ENCODE measurements around the gene KIF24.
"Not testable (repeated sequence)": the region's sequence is repeated elsewhere in the genome, so short reads cannot be mapped to it uniquely, and the experiment has no call there.

Gene KIF24

GRCh38 chr9:34322899-34323591 is 6.0 kb downstream of the KIF24 start:
- H3K27ac ChIP-seq = no peak overlapping the region
- DNase-seq (ENCODE audit: low spot score) = no peak
- TF ChIP-seq CTCF (conservative IDR thresholded peaks at IDR 0.05; ENCODE audit: low read depth) = no peak
- CTCF ChIA-PET = no interaction called here
- POLR2A ChIA-PET (ENCODE audit: low non-redundant PET) = no interaction called here

- CTCF ChIA-PET = no interaction called here
- no peak for TF ChIP-seq CTCF (conservative IDR thresholded peaks at IDR 0.05; ENCODE audit: low read depth)
- no peak for DNase-seq (ENCODE audit: low spot score)
- POLR2A ChIA-PET (ENCODE audit: low non-redundant PET) = no interaction called here
- no peak overlapping the region for H3K27ac ChIP-seq
These were observed 7.6 kb downstream of the KIF24 start for GRCh38 chr9:34321451-34321850.

GRCh38 chr9:34318163-34318790 is 10.8 kb downstream of the KIF24 start:
- POLR2A ChIA-PET (ENCODE audit: low non-redundant PET) = interaction anchor here (0.7 kb wide), 1 partner anchor 122 kb away, joined by 3 read pairs; no protein-coding TSS in a partner anchor
- TF ChIP-seq CTCF (conservative IDR thresholded peaks at IDR 0.05; ENCODE audit: low read depth) = no peak
- CTCF ChIA-PET = interaction anchor here (0.6 kb wide), 1 partner anchor 26 kb away, joined by 4 read pairs; no protein-coding TSS in a partner anchor
- H3K27ac ChIP-seq = no peak overlapping the region
- no peak for DNase-seq (ENCODE audit: low spot score)

GRCh38 chr9:34317436-34317835 is 11.6 kb downstream of the KIF24 start:
- POLR2A ChIA-PET (ENCODE audit: low non-redundant PET) = interaction anchor here (0.5 to 0.7 kb wide), 2 partner anchors 49 to 380 kb away, joined by 3 to 4 read pairs; no protein-coding TSS in a partner anchor
- no peak for TF ChIP-seq CTCF (conservative IDR thresholded peaks at IDR 0.05; ENCODE audit: low read depth)

GRCh38 chr9:34311499-34312185 is 17.4 kb downstream of the KIF24 start:
- TF ChIP-seq CTCF (conservative IDR thresholded peaks at IDR 0.05; ENCODE audit: low read depth) = no peak
- POLR2A ChIA-PET (ENCODE audit: low non-redundant PET) = no interaction called here
- no peak overlapping the region for H3K27ac ChIP-seq
- CTCF ChIA-PET = no interaction called here
- no peak for DNase-seq (ENCODE audit: low spot score)

More at GRCh38 chr9:34317436-34317835, 11.6 kb downstream of the KIF24 start:
- no peak for DNase-seq (ENCODE audit: low spot score)
- CTCF ChIA-PET = no interaction called here
- H3K27ac ChIP-seq = no peak overlapping the region

GRCh38 chr9:34310215-34310614 is 18.9 kb downstream of the KIF24 start:
- CTCF ChIA-PET = no interaction called here
- DNase-seq (ENCODE audit: low spot score) = no peak
- POLR2A ChIA-PET (ENCODE audit: low non-redundant PET) = no interaction called here
- no peak overlapping the region for H3K27ac ChIP-seq
- TF ChIP-seq CTCF (conservative IDR thresholded peaks at IDR 0.05; ENCODE audit: low read depth) = no peak

- H3K27ac ChIP-seq; DNase-seq (ENCODE audit: low spot score); CTCF ChIA-PET; POLR2A ChIA-PET (ENCODE audit: low non-redundant PET): not testable (repeated sequence)
These were observed 20.8 kb downstream of the KIF24 start for GRCh38 chr9:34308316-34308715.

GRCh38 chr9:34301064-34301463 is 28.0 kb downstream of the KIF24 start:
- CTCF ChIA-PET = interaction anchor here (0.8 kb wide), 1 partner anchor 1602 kb away, joined by 9 read pairs; no protein-coding TSS in a partner anchor
- DNase-seq (ENCODE audit: low spot score); POLR2A ChIA-PET (ENCODE audit: low non-redundant PET); H3K27ac ChIP-seq: not testable (repeated sequence)

Measured in RWPE1 (cell line).